ENCODE data around the gene HNRNPL.

GRCh38 chr19:38815059-38816001 lies 34.5 kb downstream of the HNRNPL start:
- no peak for TF ChIP-seq PATZ1 (CRISPR knock-in tag; IDR thresholded peaks at IDR 0.05; ENCODE audit: borderline replicate concordance)
- no peak for TF ChIP-seq ISL1 (CRISPR knock-in tag; IDR thresholded peaks at IDR 0.05)
- no peak for TF ChIP-seq RARB (CRISPR knock-in tag; IDR thresholded peaks at IDR 0.05)
- TF ChIP-seq ZFP30 (CRISPR knock-in tag; IDR thresholded peaks at IDR 0.05): no peak
- TF ChIP-seq ZNF70 (CRISPR knock-in tag; IDR thresholded peaks at IDR 0.05): no peak
- TF ChIP-seq CSRNP3 (CRISPR knock-in tag; IDR thresholded peaks at IDR 0.05): no peak
- TF ChIP-seq ZFP3 (CRISPR knock-in tag; IDR thresholded peaks at IDR 0.05): no peak
- TF ChIP-seq PPARA (CRISPR knock-in tag; IDR thresholded peaks at IDR 0.05; ENCODE audit: borderline replicate concordance): no peak
- TF ChIP-seq SNAI2 (CRISPR knock-in tag; IDR thresholded peaks at IDR 0.05): no peak
- no peak for TF ChIP-seq ZNF565 (CRISPR knock-in tag; conservative IDR thresholded peaks at IDR 0.05; ENCODE audit: low read depth)

Data from SK-N-SH treated with all-trans-retinoic acid at 6 μM for 48 hours (cell line).